ENCODE data around the gene SEC31A. TPM values are rescaled to one million over a fixed set of nuclear protein-coding genes. Genes with fewer than 3 reads are reported as not detected.

The SEC31A gene, protein sequence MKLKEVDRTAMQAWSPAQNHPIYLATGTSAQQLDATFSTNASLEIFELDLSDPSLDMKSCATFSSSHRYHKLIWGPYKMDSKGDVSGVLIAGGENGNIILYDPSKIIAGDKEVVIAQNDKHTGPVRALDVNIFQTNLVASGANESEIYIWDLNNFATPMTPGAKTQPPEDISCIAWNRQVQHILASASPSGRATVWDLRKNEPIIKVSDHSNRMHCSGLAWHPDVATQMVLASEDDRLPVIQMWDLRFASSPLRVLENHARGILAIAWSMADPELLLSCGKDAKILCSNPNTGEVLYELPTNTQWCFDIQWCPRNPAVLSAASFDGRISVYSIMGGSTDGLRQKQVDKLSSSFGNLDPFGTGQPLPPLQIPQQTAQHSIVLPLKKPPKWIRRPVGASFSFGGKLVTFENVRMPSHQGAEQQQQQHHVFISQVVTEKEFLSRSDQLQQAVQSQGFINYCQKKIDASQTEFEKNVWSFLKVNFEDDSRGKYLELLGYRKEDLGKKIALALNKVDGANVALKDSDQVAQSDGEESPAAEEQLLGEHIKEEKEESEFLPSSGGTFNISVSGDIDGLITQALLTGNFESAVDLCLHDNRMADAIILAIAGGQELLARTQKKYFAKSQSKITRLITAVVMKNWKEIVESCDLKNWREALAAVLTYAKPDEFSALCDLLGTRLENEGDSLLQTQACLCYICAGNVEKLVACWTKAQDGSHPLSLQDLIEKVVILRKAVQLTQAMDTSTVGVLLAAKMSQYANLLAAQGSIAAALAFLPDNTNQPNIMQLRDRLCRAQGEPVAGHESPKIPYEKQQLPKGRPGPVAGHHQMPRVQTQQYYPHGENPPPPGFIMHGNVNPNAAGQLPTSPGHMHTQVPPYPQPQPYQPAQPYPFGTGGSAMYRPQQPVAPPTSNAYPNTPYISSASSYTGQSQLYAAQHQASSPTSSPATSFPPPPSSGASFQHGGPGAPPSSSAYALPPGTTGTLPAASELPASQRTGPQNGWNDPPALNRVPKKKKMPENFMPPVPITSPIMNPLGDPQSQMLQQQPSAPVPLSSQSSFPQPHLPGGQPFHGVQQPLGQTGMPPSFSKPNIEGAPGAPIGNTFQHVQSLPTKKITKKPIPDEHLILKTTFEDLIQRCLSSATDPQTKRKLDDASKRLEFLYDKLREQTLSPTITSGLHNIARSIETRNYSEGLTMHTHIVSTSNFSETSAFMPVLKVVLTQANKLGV
- total RNA-seq (306 and 312 TPM in 2 replicates), polyA plus RNA-seq (226 and 243 TPM in 2 replicates)

GRCh38 chr4:82890901-82891706, at the start of gene SEC31A:
Gene SEC31A, minus strand, starts transcription at chr4:82891153. Its CDS starts 9,217 bp downstream, at chr4:82881936.
- no peaks in the 10 kb centered on the region for H3K9me2 ChIP-seq (replicated peaks; ENCODE audit: insufficient read depth)
- H2AFZ ChIP-seq: peak within 1 kb of the TSS; percentile 75
- H3K36me3 ChIP-seq (replicated peaks; ENCODE audit: insufficient read depth, low read depth): no peaks in the 10 kb centered on the region
- H3K4me2 ChIP-seq: peak within 1 kb of the TSS; percentile 82
- WGBS (ENCODE audit: low lambda C conversion rate, missing lambda C conversion rate): under 1% methylated on average over 54 of the region's 71 CpGs
- peaks cover 67% of the 10 kb centered on the region for H3K79me2 ChIP-seq
- H3K9me3 ChIP-seq (ENCODE audit: low read depth): no peaks in the 10 kb centered on the region
- H4K20me1 ChIP-seq (ENCODE audit: insufficient read depth, poor library complexity, severe bottlenecking): peaks cover 32% of the 10 kb centered on the region
- peaks cover 22% of the 10 kb centered on the region for H3K4me1 ChIP-seq (ENCODE audit: insufficient read depth)
- H3K4me3 ChIP-seq: peak within 1 kb of the TSS; percentile 64
- TF ChIP-seq EZH2 (IDR thresholded peaks at IDR 0.05; ENCODE audit: borderline replicate concordance) (no peak), EZH2phosphoT487 (IDR thresholded peaks at IDR 0.05; ENCODE audit: low read depth, severe bottlenecking, unreplicated experiment) (no peak), CTCF (IDR thresholded peaks at IDR 0.05; ENCODE audit: poor library complexity) (peak; percentile 9)
- H3K27ac ChIP-seq: peak within 1 kb of the TSS; percentile 99
- H3K27me3 ChIP-seq: no peaks in the 10 kb centered on the region
- peak; percentile 98 for DNase-seq (ENCODE audit: low spot score)

DNA sequence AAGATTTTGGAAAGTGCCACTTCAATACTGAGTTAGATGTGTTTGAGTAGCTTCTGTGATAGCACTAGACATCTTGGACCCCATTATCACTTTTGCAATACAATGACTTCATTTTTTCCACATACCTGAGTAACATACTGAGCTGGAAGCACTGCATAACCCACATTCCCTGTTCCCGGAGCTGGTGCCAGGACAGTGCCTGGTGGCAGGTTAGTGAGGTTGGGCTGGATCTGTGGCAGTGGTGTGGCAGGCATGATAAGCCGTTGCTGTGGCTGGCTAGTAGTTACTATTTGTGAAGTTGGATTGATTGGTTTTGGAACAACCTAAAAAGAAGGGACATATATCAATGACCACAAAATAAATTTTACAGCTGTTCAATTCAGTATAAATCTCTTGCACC, 48.5 kb upstream of the SEC31A start:
- Histone ChIP-seq H3K36me3 (replicated peaks; ENCODE audit: insufficient read depth, low read depth) (peaks cover 4% of the 10 kb centered on the region), H4K20me1 (ENCODE audit: insufficient read depth, poor library complexity, severe bottlenecking) (no peaks in the 10 kb centered on the region), H3K79me2 (no peaks in the 10 kb centered on the region), H3K9me3 (ENCODE audit: low read depth) (no peaks in the 10 kb centered on the region), H2AFZ (no peak overlapping the region), H3K4me3 (no peak overlapping the region), H3K4me2 (no peak overlapping the region), H3K9me2 (replicated peaks; ENCODE audit: insufficient read depth) (no peaks in the 10 kb centered on the region), H3K27ac (no peak overlapping the region), H3K4me1 (ENCODE audit: insufficient read depth) (no peaks in the 10 kb centered on the region), H3K27me3 (no peaks in the 10 kb centered on the region)
- TF ChIP-seq CTCF (IDR thresholded peaks at IDR 0.05; ENCODE audit: poor library complexity) (no peak), EZH2 (IDR thresholded peaks at IDR 0.05; ENCODE audit: borderline replicate concordance) (no peak), EZH2phosphoT487 (IDR thresholded peaks at IDR 0.05; ENCODE audit: low read depth, severe bottlenecking, unreplicated experiment) (no peak)
- WGBS (ENCODE audit: low lambda C conversion rate, missing lambda C conversion rate): 96% methylated on average over 2 of the region's 2 CpGs
- DNase-seq (ENCODE audit: low spot score): no peak

DNA sequence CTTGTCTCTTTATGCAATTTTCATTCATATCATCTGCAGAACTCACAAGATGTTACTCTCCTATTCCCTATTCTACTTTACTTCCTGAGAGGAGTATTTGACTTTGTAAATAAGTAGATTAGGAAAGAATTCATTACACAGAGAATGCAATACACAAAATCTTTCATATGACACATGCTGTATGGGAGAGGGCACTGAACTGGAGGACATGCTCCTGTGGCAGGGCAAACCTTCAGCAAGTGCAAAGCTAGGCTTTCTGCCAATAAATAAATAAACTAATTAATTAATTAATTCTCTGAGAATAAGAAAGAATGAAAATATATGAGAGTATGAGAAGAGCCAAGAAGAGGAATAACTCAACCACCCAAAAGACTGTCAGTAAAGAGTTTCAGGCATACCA, 43.5 kb upstream of the SEC31A start:
- no peaks in the 10 kb centered on the region for H3K79me2 ChIP-seq
- TF ChIP-seq EZH2 (IDR thresholded peaks at IDR 0.05; ENCODE audit: borderline replicate concordance) (no peak), EZH2phosphoT487 (IDR thresholded peaks at IDR 0.05; ENCODE audit: low read depth, severe bottlenecking, unreplicated experiment) (no peak), CTCF (IDR thresholded peaks at IDR 0.05; ENCODE audit: poor library complexity) (no peak)
- DNase-seq (ENCODE audit: low spot score): no peak
- no peak overlapping the region for H3K4me3 ChIP-seq
- H3K4me1 ChIP-seq (ENCODE audit: insufficient read depth): no peaks in the 10 kb centered on the region
- H4K20me1 ChIP-seq (ENCODE audit: insufficient read depth, poor library complexity, severe bottlenecking): no peaks in the 10 kb centered on the region
- no peak overlapping the region for H3K4me2 ChIP-seq
- H3K9me2 ChIP-seq (replicated peaks; ENCODE audit: insufficient read depth): no peaks in the 10 kb centered on the region
- peaks cover under 1% of the 10 kb centered on the region for H3K36me3 ChIP-seq (replicated peaks; ENCODE audit: insufficient read depth, low read depth)
- H3K9me3 ChIP-seq (ENCODE audit: low read depth): no peaks in the 10 kb centered on the region
- H2AFZ ChIP-seq: no peak overlapping the region
- H3K27ac ChIP-seq: no peak overlapping the region
- H3K27me3 ChIP-seq: no peaks in the 10 kb centered on the region
